Left kidney (tissue), 8 donors: ENCODE results near the gene SNED1. TPM values are rescaled to one million over a fixed set of nuclear protein-coding genes. Genes with fewer than 3 reads are reported as not detected.

Experiments used
- DNase-seq: peaks from one replicate; pipeline ENCODE4 v3.0.0-alpha.2; 2013
- long read RNA-seq, 8 donors: transcript quantifications; one replicate each; lab custom pipeline, GENCODE V29; 2026
- polyA plus RNA-seq: library from polyadenylated mRNA; unstranded; fragments of 120-200 nt; gene quantifications from one replicate; pipeline ENCODE4 v1.2.1, GENCODE V29; 2013; ENCODE audit not compliant: insufficient read length

The SNED1 gene
- 8.2 TPM for polyA plus RNA-seq
- long read RNA-seq, donor 1, partial matches to known transcripts, result 0 of 8 reads
- long read RNA-seq, donor 1, other reads (novel, unspliced or antisense), result 8 of 8 reads
- long read RNA-seq, donor 2, partial matches to known transcripts, result 32 of 33 reads
- long read RNA-seq, donor 2, other reads (novel, unspliced or antisense), result 0 of 33 reads
- long read RNA-seq, donor 3, partial matches to known transcripts, result 7 of 7 reads
- long read RNA-seq, donor 3, other reads (novel, unspliced or antisense), result 0 of 7 reads
- long read RNA-seq, donor 4, result 0 reads
- long read RNA-seq, donor 5, partial matches to known transcripts, result 25 of 30 reads
- long read RNA-seq, donor 5, other reads (novel, unspliced or antisense), result 5 of 30 reads
- long read RNA-seq, donor 6, result 0 reads
- long read RNA-seq, donor 7, result 0 reads
- long read RNA-seq, donor 8, result 0 reads

GRCh38 chr2:240997856-240998705 is at the start of gene SNED1:
Gene SNED1, plus strand, starts transcription at chr2:240998618. Its CDS starts 220 bp downstream, at chr2:240998838.
- DNase-seq, result peak; percentile 83

- no peak for DNase-seq
Observed at GRCh38 chr2:240948905-240949790, 49.3 kb upstream of the SNED1 start.

GRCh38 chr2:240949791-240950705 is 48.4 kb upstream of the SNED1 start:
- DNase-seq, result no peak

GRCh38 chr2:240951045-240951594 is 47.3 kb upstream of the SNED1 start:
- DNase-seq, result no peak

DNA sequence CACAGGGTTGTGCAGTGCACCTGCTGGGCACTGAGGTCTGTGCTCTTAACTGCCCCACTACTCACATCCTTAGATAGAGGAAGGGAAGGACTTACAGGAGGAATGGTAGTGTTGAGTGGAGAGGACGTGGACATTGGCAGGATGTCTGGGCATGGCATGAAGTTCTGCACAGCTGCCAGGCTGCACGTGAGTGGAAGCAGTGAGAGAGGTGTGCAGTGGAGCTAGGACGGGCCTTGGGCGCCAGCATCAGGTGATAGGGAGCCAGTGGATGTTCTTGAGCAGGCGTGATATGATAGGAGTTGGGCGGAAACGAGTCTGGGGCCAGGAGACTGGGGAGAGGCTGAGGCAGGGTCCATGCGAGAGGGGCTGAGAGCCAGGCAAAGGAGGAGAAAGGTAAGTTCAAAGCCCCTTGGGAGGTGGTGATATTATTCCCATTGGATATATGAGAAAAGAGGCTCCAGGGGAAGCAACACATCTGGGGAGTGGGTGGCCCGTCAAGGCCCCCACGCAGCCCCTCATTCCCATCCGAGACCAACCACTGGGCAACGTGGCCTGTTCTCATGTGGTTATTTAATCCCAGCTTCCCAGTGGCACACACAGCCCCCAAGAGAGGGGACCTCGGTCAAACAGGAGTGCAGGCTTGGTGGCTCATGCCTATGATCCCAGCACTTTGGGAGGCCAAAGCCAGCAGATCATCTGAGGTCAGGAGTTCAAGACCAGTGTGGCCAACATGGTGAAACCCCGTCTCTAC is 45.7 kb upstream of the SNED1 start:
- no peak for DNase-seq

GRCh38 chr2:240953426-240954410 is 44.7 kb upstream of the SNED1 start:
- no peak for DNase-seq

- no peak for DNase-seq
Observed at GRCh38 chr2:240954436-240955305, 43.7 kb upstream of the SNED1 start.

- no peak for DNase-seq
Observed at GRCh38 chr2:240955306-240956170, 42.9 kb upstream of the SNED1 start.

DNA sequence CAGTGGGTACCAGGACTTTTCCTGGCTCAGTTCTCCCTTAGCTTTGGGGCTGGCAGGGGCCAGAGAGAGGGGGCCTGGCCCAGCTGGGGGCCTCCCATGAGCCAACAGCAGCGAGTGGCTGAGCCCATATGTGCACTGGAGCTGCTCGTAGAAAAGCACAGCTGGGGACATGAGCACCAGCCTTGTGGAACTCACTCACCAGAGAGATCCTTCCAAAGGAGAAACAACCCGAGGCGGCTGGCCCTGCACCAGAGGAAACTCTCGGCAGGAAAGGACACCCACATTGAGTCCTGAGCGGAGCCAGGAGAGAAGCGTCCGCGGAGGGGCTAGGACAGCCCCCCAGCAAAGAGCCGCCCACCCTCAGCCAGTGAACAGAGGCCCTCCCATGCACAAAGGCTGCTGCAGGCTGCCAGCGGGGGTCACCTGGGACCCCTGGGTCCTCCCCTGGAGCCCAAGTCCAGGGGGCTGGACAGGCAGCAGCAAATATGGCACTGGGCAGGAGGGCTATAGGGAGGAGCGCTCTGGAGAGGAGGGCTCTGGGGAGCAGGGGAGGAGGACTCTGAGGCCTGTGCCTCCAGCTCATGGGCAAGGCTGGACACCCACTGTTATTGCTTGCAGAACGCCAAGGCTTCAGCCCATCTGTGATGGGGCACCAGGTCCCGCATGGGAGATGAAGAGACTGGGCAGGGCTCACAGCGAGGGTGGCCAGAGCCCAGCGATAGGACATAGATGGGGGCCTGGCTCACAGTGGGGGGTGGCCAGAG is 42.1 kb upstream of the SNED1 start:
- no peak for DNase-seq

DNA sequence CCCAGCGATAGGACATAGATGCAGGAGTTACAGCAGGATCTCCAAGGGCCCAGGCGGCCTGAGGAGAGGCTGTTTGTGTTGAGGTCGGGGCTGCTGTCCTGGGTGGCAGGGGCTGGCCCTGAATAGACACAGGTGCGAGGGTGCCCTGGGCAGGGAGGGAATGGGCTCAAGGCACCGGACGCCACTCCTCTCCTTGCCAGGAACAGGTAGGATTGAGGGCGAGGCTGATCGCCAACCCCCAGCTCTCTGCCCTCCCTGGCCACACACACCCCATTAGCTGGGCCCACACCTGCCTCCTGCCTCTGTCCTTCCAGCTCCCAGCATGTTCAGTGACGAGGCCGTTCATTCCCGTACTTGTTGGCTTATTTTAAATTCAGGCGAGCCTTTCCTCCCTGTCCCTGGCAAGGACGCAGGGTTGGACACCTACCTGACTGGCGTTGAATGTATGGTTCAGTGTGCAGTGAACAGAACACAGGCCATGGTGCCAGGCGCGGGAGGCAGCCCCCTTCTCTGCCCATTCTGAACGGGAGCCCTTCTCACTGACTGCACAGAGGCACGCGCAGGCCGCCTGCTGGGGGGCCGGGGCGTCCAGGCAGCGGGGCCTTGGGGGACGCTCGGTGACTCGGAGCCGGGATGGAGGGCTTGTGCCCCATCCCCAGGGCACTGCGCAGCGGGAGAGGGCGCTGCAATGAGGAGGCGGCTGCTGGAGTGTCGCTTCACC is 41.3 kb upstream of the SNED1 start:
- no peak for DNase-seq

DNA sequence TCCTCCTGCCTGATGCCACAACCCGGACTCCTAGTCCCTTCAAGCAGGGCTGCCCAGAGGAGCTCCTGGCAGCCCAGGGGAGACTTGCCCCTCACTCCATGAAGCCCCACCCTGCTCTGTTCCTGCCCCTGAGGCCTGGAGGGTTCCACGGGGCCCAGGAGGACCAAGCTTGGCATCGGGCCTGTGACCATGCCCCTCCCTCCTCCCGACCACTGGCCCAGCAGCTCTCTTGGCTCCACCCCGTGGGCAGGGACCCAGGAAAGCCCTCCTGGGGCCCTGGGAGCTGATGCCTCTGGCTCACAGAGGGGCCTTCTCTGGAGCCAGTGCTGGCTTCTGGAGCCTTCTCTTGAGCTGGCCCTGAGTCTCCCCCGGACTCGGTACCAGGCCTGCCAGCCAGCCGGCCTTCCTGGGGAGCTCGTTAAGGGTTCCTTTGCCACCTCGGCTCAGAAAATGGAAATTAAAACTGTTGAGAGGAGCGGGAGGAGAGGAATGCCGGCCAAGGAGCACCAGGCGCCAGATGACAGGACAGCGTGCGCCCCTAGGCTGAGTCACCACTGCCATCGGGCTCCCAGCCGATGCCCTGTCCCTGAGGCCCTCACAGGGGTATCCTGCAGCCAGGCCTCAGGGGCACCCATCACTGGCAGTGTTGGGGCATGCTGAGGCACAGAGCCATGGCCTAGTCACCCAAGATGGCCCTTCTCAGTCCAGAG is 40.6 kb upstream of the SNED1 start:
- DNase-seq, result no peak

DNA sequence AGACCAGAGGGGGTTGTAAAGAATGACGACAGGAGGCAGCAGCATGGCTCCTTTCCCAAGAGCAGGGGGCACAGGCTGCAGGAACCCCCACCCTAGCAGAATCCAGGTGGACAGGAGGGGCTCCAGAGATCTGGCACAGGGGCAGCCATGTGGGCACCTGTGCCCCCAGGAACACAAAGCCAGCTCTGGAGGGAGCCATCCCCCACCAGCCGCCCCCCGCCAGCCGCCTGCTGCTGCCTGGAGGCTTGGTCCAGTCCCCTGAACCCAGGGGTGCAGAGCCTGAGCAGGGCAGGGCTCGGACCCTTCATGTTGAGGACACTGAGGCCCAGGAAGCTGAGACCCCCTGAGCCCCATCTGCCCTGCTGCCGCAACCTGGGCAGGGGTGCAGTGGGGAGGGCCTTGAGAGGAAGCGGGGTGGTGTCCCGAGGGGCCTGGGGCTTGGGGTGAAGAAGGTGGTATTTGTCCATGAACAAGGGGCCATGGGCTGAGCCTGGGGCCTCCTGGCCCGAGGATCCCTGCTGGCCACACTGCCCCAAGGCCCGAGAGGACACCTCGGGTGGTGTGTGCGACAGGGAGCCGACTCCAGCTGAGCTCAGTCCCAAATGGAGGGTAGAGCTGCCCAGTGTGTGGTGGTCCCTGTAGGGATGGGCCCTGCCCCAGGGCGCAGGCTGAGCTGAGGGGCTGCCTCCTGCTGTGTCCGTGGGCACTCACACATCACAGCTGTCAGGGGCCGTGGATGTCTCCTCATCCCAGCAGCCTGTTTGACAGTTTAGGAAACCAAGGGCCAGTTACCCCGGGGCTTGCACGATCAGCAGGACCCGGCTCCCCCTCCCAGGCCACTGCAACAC is 39.8 kb upstream of the SNED1 start:
- no peak for DNase-seq

DNA sequence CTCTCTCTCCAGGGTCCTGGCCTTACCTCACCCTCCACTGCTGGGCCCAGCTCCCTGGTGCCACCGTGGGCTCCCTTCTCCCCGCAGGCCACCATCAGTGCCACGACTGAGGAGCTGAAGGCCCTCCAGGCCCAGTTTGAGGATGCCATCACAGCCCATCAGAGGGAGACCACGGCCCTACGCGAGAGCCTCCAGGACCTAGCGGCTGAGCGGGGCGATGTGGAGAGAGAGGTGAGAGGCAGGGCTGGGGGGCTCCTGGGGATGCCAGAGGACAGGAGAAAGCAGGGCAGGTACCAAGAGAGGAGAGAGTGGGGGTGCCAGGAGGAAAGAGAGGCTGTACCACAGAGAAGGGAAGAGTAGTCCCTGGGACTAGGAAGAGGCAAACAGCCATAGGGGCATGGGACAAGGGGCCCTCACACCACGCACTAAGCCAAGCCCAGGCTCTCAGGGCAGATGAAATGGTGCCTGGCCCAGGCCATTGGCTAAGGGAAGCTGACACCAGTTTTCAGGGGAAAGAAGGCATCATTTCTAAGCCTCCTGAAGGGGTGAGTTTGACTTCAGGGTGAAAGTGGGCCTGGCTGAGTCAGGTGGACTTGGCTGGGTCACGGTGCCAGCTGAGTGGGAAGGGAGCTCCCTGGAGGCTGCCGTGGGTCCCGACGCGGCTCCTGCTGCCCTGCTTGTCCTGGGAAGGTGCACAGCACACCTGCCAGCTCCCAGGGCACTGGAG is 39.0 kb upstream of the SNED1 start:
- no peak for DNase-seq
